Activated T-cell treated with anti-CD3 and anti-CD28 coated beads for 1 hour (primary cell): ENCODE data around the gene RHOD.
A peak's percentile ranks its signal among the peaks of the same experiment; 100 is the strongest.

Experiments
- DNase-seq: peaks from one replicate; pipeline ENCODE4 v3.0.0-alpha.2; 2020; ENCODE audit warnings: low read depth

Gene RHOD

GRCh38 chr11:67062526-67063373, 6.1 kb downstream of the RHOD start:
- no peak for DNase-seq

GRCh38 chr11:67066333-67066709, 9.7 kb downstream of the RHOD start:
- no peak for DNase-seq

GRCh38 chr11:67071420-67072284, 15.0 kb downstream of the RHOD start:
- peak; percentile 57 for DNase-seq

- no peak for DNase-seq
These were observed 15.6 kb downstream of the RHOD start for GRCh38 chr11:67072295-67072694.

GRCh38 chr11:67073908-67074307, 17.3 kb downstream of the RHOD start:
- no peak for DNase-seq

- DNase-seq = no peak
These were observed 19.6 kb downstream of the RHOD start for GRCh38 chr11:67076202-67076601.

GRCh38 chr11:67079065-67079705, 22.5 kb downstream of the RHOD start:
- no peak for DNase-seq

- no peak for DNase-seq
These were observed 25.6 kb downstream of the RHOD start for GRCh38 chr11:67082071-67082791.

- no peak for DNase-seq
These were observed 27.2 kb downstream of the RHOD start for GRCh38 chr11:67083786-67084366.

- DNase-seq = no peak
These were observed 29.0 kb downstream of the RHOD start for GRCh38 chr11:67085617-67086016.

- no peak for DNase-seq
These were observed 34.1 kb downstream of the RHOD start for GRCh38 chr11:67090717-67091116.

- DNase-seq = no peak
These were observed 38.5 kb downstream of the RHOD start for GRCh38 chr11:67095214-67095507.

GRCh38 chr11:67098799-67099429, 42.3 kb downstream of the RHOD start:
- no peak for DNase-seq

- DNase-seq = no peak
These were observed 43.2 kb downstream of the RHOD start for GRCh38 chr11:67099831-67100324.

GRCh38 chr11:67102664-67103063, 46.0 kb downstream of the RHOD start:
- DNase-seq = no peak

GRCh38 chr11:67105964-67106363, 49.3 kb downstream of the RHOD start:
- no peak for DNase-seq

- no peak for DNase-seq
These were observed 54.6 kb downstream of the RHOD start for GRCh38 chr11:67111261-67111660.

GRCh38 chr11:67113231-67113721, 56.6 kb downstream of the RHOD start:
- DNase-seq = no peak

- DNase-seq = no peak
These were observed 57.7 kb downstream of the RHOD start for GRCh38 chr11:67114275-67114896.

- no peak for DNase-seq
These were observed 60.1 kb downstream of the RHOD start for GRCh38 chr11:67116758-67117105.

- DNase-seq = no peak
These were observed 60.5 kb downstream of the RHOD start for GRCh38 chr11:67117176-67117575.
